Heart left ventricle (tissue), 13 donors: ENCODE results near the gene UGGT2.

ENCODE experiments used
- POLR2A ChIP-seq, 2 donors: fragments of 450-650 bp; IDR thresholded peaks; one replicate each; pipeline ENCODE4 v1.6.1; 2017; ENCODE audit warnings: antibody characterized with exemption in 2 of 2, mild to moderate bottlenecking in 2 of 2, moderate library complexity in 2 of 2
- TF ChIP-seq, protein P1 (sequence below), 12 donors: fragments of 200-600 bp; sonication (generic) in 4 of 12; IDR thresholded peaks; one replicate each; pipeline versions ENCODE4 v1.5.0 to v1.8.0; 2018 to 2022; ENCODE audit warnings: antibody characterized with exemption in 12 of 12, mild to moderate bottlenecking in 5 of 12
- donor health status: ischemic (EF 13 %, LVEDD 7.1; RV severe dilation, severe dysfunction).
- donor health status: DM: no; HTN: yes; CAD: no.
- donor health status: DM: no; HTN: no; CAD: no.
- donor health status: ischemic (EF 25% LVEDD 6.9; RV normal size, moderate dysfunction).
- donor health status: ischemic (EF 25% LVEDD 5.7; RV mildly dilated, moderate dysfunction).
- donor health status: ischemic (EF 35%, LVEDD 5.7; RV mildly dilated, moderate dysfunction).
- donor health status: nonischemic (EF 11% LVEDD 7.7; RV severe dilation, severe dysfunction).
- donor health status: DM: yes; HTN: yes; CAD: no.
- donor health status: PGD.
- donor health status: ischemic (EF 29% LVEDD 5.4; RV normal size, mild dysfunction).
- donor health status: nonischemic (EF 23%, LVEDD 6.1; RV moderate dilation, normal function).

DNA sequence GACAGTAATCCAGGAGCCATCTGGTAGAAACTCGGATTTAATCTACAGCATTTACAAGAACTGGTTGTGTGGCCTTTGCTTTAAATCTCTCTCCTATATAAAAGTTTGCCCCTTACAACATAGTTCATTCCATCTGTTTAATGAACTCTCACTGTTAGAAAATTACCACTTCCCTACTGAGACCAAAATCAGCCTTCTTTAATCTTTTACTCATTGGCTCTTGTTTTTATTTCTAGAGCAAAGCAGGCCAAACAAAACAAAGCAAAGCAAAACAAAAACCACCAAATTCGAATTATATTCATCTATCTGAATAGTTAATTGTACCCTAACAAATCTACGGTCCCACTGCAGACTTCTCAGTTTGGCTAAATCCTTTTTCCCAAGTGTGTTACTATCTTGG, 127.0 kb downstream of the UGGT2 start:
- TF ChIP-seq, protein P1, sequence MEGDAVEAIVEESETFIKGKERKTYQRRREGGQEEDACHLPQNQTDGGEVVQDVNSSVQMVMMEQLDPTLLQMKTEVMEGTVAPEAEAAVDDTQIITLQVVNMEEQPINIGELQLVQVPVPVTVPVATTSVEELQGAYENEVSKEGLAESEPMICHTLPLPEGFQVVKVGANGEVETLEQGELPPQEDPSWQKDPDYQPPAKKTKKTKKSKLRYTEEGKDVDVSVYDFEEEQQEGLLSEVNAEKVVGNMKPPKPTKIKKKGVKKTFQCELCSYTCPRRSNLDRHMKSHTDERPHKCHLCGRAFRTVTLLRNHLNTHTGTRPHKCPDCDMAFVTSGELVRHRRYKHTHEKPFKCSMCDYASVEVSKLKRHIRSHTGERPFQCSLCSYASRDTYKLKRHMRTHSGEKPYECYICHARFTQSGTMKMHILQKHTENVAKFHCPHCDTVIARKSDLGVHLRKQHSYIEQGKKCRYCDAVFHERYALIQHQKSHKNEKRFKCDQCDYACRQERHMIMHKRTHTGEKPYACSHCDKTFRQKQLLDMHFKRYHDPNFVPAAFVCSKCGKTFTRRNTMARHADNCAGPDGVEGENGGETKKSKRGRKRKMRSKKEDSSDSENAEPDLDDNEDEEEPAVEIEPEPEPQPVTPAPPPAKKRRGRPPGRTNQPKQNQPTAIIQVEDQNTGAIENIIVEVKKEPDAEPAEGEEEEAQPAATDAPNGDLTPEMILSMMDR (IDR thresholded peaks at IDR 0.05), result no peak
- TF ChIP-seq POLR2A (IDR thresholded peaks at IDR 0.05), result no peak
